ENCODE data around the gene CSF1R.

CSF1R gene

DNA sequence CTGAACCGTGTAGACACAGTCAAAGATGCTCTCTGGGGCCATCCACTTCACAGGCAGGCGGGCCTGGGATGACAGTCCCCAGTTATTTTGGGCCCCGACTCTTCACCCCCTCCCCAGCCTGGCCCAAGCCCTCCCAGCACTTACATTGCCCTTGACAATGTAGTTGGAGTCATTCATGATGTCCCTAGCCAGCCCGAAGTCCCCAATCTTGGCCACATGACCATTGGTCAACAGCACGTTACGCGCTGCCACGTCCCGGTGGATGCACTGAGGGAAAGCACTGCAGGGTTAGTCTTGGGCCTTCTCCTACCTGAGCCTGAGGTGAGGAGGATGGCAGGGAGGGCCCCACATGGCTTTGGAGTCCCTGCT is 30.3 kb downstream of the CSF1R start:
- TF ChIP-seq, protein P1, sequence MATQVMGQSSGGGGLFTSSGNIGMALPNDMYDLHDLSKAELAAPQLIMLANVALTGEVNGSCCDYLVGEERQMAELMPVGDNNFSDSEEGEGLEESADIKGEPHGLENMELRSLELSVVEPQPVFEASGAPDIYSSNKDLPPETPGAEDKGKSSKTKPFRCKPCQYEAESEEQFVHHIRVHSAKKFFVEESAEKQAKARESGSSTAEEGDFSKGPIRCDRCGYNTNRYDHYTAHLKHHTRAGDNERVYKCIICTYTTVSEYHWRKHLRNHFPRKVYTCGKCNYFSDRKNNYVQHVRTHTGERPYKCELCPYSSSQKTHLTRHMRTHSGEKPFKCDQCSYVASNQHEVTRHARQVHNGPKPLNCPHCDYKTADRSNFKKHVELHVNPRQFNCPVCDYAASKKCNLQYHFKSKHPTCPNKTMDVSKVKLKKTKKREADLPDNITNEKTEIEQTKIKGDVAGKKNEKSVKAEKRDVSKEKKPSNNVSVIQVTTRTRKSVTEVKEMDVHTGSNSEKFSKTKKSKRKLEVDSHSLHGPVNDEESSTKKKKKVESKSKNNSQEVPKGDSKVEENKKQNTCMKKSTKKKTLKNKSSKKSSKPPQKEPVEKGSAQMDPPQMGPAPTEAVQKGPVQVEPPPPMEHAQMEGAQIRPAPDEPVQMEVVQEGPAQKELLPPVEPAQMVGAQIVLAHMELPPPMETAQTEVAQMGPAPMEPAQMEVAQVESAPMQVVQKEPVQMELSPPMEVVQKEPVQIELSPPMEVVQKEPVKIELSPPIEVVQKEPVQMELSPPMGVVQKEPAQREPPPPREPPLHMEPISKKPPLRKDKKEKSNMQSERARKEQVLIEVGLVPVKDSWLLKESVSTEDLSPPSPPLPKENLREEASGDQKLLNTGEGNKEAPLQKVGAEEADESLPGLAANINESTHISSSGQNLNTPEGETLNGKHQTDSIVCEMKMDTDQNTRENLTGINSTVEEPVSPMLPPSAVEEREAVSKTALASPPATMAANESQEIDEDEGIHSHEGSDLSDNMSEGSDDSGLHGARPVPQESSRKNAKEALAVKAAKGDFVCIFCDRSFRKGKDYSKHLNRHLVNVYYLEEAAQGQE (IDR thresholded peaks at IDR 0.05; ENCODE audit: low read depth), result no peak
- no peak for TF ChIP-seq CREB1 (IDR thresholded peaks at IDR 0.05; ENCODE audit: low read depth)
- TF ChIP-seq YY1 (IDR thresholded peaks at IDR 0.05; ENCODE audit: low read depth), result no peak
- TF ChIP-seq TEAD4 (IDR thresholded peaks at IDR 0.05), result no peak
- TF ChIP-seq FOXM1 (IDR thresholded peaks at IDR 0.05; ENCODE audit: borderline replicate concordance, low read depth), result no peak
- no peak for TF ChIP-seq CEBPB (IDR thresholded peaks at IDR 0.05)
- no peak for TF ChIP-seq TAF1 (IDR thresholded peaks at IDR 0.05; ENCODE audit: low read depth)
- TF ChIP-seq RAD21 (IDR thresholded peaks at IDR 0.05; ENCODE audit: low read depth), result no peak
- no peak for TF ChIP-seq EP300 (IDR thresholded peaks at IDR 0.05; ENCODE audit: borderline replicate concordance)
- TF ChIP-seq EGR1 (IDR thresholded peaks at IDR 0.05), result no peak
- TF ChIP-seq NFIC (IDR thresholded peaks at IDR 0.05), result no peak
- TF ChIP-seq, protein P2, sequence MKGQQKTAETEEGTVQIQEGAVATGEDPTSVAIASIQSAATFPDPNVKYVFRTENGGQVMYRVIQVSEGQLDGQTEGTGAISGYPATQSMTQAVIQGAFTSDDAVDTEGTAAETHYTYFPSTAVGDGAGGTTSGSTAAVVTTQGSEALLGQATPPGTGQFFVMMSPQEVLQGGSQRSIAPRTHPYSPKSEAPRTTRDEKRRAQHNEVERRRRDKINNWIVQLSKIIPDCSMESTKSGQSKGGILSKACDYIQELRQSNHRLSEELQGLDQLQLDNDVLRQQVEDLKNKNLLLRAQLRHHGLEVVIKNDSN (IDR thresholded peaks at IDR 0.05), result no peak
- no peak for TF ChIP-seq ZBTB7A (IDR thresholded peaks at IDR 0.05; ENCODE audit: low read depth)
- no peak for TF ChIP-seq TCF12 (IDR thresholded peaks at IDR 0.05; ENCODE audit: low read depth)
- TF ChIP-seq, protein P3, sequence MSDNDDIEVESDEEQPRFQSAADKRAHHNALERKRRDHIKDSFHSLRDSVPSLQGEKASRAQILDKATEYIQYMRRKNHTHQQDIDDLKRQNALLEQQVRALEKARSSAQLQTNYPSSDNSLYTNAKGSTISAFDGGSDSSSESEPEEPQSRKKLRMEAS (IDR thresholded peaks at IDR 0.05), result no peak

DNA sequence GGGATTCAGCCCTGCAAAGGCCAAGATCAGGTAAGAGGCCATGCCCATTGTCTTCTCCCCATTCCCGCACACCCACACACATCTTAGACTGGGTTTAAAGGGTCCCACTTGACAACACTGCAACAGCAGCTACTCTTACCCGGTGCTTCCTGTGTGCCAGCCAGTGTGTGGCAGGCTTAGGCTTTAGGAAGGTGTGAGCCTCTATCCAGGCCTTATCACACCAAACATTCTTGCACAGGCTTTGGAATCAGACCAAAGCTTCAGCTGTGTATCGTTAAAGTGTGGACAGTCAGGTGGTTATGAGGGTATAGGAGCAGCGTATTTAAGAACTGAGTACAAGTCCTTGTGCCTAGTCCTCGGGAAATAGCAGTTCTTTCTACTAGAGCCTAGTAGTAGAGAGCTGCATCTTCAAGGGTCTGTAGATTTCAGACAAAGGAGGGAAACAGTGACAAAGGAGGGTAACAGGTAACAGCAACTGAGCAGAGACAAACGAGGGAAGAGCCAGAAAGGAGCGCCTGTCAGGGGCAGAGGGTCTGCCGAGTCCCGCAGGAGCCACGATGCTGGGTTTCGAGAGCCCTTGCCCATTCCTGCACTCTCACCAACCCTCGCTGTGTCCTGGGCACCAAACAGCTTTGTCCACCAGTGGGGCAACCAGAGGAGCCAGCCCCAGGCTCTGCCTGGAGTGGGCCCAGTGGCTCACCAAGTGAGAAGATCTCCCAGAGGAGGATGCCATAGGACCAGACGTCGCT is 30.9 kb downstream of the CSF1R start:
- TF ChIP-seq TCF12 (IDR thresholded peaks at IDR 0.05; ENCODE audit: low read depth) (no peak), RAD21 (IDR thresholded peaks at IDR 0.05; ENCODE audit: low read depth) (no peak), YY1 (IDR thresholded peaks at IDR 0.05; ENCODE audit: low read depth) (no peak), TEAD4 (IDR thresholded peaks at IDR 0.05) (no peak), EP300 (IDR thresholded peaks at IDR 0.05; ENCODE audit: borderline replicate concordance) (no peak), NFIC (IDR thresholded peaks at IDR 0.05) (no peak), FOXM1 (IDR thresholded peaks at IDR 0.05; ENCODE audit: borderline replicate concordance, low read depth) (no peak)
- TF ChIP-seq, protein P1 (IDR thresholded peaks at IDR 0.05; ENCODE audit: low read depth), result no peak
- TF ChIP-seq, protein P2 (IDR thresholded peaks at IDR 0.05), result no peak

DNA sequence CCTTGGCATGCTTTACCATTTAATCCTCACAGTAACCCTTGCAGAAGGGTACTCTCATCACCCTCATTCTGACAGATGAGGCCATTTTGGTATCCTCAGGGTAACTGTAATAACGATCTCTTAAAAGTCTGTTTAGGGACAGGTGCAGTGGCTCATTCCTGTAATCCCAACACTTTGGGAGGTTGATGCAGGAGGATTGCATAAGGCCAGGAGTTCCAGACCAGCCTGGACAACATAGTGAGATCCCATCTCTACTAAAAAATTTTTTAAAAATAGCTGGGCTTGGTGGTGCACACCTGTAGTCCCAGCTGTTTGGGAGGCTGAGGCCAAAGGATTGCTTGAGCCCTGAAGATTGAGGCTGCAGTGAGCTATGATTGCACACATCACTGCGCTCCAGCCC is 31.8 kb downstream of the CSF1R start:
- TF ChIP-seq CEBPB (IDR thresholded peaks at IDR 0.05) (no peak), YY1 (IDR thresholded peaks at IDR 0.05; ENCODE audit: low read depth) (no peak), TCF12 (IDR thresholded peaks at IDR 0.05; ENCODE audit: low read depth) (no peak), NFIC (IDR thresholded peaks at IDR 0.05) (no peak), ZBTB7A (IDR thresholded peaks at IDR 0.05; ENCODE audit: low read depth) (no peak), EGR1 (IDR thresholded peaks at IDR 0.05) (no peak), RAD21 (IDR thresholded peaks at IDR 0.05; ENCODE audit: low read depth) (no peak), CREB1 (IDR thresholded peaks at IDR 0.05; ENCODE audit: low read depth) (no peak), EP300 (IDR thresholded peaks at IDR 0.05; ENCODE audit: borderline replicate concordance) (no peak), TEAD4 (IDR thresholded peaks at IDR 0.05) (no peak), TAF1 (IDR thresholded peaks at IDR 0.05; ENCODE audit: low read depth) (no peak), FOXM1 (IDR thresholded peaks at IDR 0.05; ENCODE audit: borderline replicate concordance, low read depth) (no peak)
- TF ChIP-seq, protein P2 (IDR thresholded peaks at IDR 0.05), result no peak
- TF ChIP-seq, protein P3 (IDR thresholded peaks at IDR 0.05), result no peak
- TF ChIP-seq, protein P1 (IDR thresholded peaks at IDR 0.05; ENCODE audit: low read depth), result no peak
